ENCODE data around the gene COX19.

COX19 gene

GRCh38 chr7:953547-954327 lies 21.6 kb downstream of the COX19 start:
- TF ChIP-seq CTCF (IDR thresholded peaks at IDR 0.05) = no peak

GRCh38 chr7:952548-953441 lies 22.6 kb downstream of the COX19 start:
- TF ChIP-seq CTCF (IDR thresholded peaks at IDR 0.05) = no peak

- TF ChIP-seq CTCF (IDR thresholded peaks at IDR 0.05) = no peak
Measured at GRCh38 chr7:951881-952547, 23.3 kb downstream of the COX19 start.

GRCh38 chr7:949021-949934 lies 26.1 kb downstream of the COX19 start:
- TF ChIP-seq CTCF (IDR thresholded peaks at IDR 0.05) = no peak

GRCh38 chr7:947391-948210 lies 27.7 kb downstream of the COX19 start:
- no peak for TF ChIP-seq CTCF (IDR thresholded peaks at IDR 0.05)

GRCh38 chr7:946256-946996 lies 28.9 kb downstream of the COX19 start:
- TF ChIP-seq CTCF (IDR thresholded peaks at IDR 0.05) = no peak

Data from LNCAP (cell line).